Activated CD8-positive, alpha-beta memory T cell treated with anti-CD3 and anti-CD28 coated beads, Interleukin-2, amount 50 U/mL, for 48 hours (primary cell): ENCODE results near the gene PDE4B.
"Not testable (repeated sequence)": the region's sequence is repeated elsewhere in the genome, so short reads cannot be mapped to it uniquely, and the experiment has no call there.

Experiments
- DNase-seq: peaks from one replicate; pipeline ENCODE4 v3.0.0-alpha.2; 2020

Gene PDE4B

GRCh38 chr1:65998763-65999583, 206.3 kb downstream of the PDE4B start:
- DNase-seq: no peak

- no peak for DNase-seq
These were observed 207.4 kb downstream of the PDE4B start for GRCh38 chr1:66000033-66000637.

- DNase-seq: no peak
These were observed 211.0 kb downstream of the PDE4B start for GRCh38 chr1:66003690-66004089.

- not testable (repeated sequence) for DNase-seq
These were observed 213.8 kb downstream of the PDE4B start for GRCh38 chr1:66006534-66006933.

- DNase-seq: no peak
These were observed 219.6 kb downstream of the PDE4B start for GRCh38 chr1:66012106-66012784.

GRCh38 chr1:66013371-66013770, 220.7 kb downstream of the PDE4B start:
- no peak for DNase-seq

- no peak for DNase-seq
These were observed 230.4 kb downstream of the PDE4B start for GRCh38 chr1:66022904-66023620.

- no peak for DNase-seq
These were observed 232.5 kb downstream of the PDE4B start for GRCh38 chr1:66025188-66025587.

GRCh38 chr1:66028035-66028434, 235.3 kb downstream of the PDE4B start:
- no peak for DNase-seq

- no peak for DNase-seq
These were observed 241.1 kb downstream of the PDE4B start for GRCh38 chr1:66033781-66034180.

GRCh38 chr1:66035616-66036245, 243.0 kb downstream of the PDE4B start:
- no peak for DNase-seq

- no peak for DNase-seq
These were observed 249.0 kb downstream of the PDE4B start for GRCh38 chr1:66041654-66042053.

- DNase-seq: no peak
These were observed 250.5 kb downstream of the PDE4B start for GRCh38 chr1:66043186-66043585.

- DNase-seq: no peak
These were observed 252.2 kb downstream of the PDE4B start for GRCh38 chr1:66044912-66045311.

- no peak for DNase-seq
These were observed 253.7 kb downstream of the PDE4B start for GRCh38 chr1:66046415-66046814.

- DNase-seq: no peak
These were observed 255.3 kb downstream of the PDE4B start for GRCh38 chr1:66048011-66048410.

GRCh38 chr1:66050123-66050522, 257.4 kb downstream of the PDE4B start:
- DNase-seq: no peak

GRCh38 chr1:66050633-66051032, 257.9 kb downstream of the PDE4B start:
- DNase-seq: no peak

GRCh38 chr1:66055092-66055491, 262.4 kb downstream of the PDE4B start:
- no peak for DNase-seq

GRCh38 chr1:66057448-66057847, 264.8 kb downstream of the PDE4B start:
- not testable (repeated sequence) for DNase-seq

- DNase-seq: no peak
These were observed 265.9 kb downstream of the PDE4B start for GRCh38 chr1:66058558-66058957.

- DNase-seq: not testable (repeated sequence)
These were observed 274.5 kb downstream of the PDE4B start for GRCh38 chr1:66067219-66067618.
